ENCODE data around the gene DEFB124.

DNA sequence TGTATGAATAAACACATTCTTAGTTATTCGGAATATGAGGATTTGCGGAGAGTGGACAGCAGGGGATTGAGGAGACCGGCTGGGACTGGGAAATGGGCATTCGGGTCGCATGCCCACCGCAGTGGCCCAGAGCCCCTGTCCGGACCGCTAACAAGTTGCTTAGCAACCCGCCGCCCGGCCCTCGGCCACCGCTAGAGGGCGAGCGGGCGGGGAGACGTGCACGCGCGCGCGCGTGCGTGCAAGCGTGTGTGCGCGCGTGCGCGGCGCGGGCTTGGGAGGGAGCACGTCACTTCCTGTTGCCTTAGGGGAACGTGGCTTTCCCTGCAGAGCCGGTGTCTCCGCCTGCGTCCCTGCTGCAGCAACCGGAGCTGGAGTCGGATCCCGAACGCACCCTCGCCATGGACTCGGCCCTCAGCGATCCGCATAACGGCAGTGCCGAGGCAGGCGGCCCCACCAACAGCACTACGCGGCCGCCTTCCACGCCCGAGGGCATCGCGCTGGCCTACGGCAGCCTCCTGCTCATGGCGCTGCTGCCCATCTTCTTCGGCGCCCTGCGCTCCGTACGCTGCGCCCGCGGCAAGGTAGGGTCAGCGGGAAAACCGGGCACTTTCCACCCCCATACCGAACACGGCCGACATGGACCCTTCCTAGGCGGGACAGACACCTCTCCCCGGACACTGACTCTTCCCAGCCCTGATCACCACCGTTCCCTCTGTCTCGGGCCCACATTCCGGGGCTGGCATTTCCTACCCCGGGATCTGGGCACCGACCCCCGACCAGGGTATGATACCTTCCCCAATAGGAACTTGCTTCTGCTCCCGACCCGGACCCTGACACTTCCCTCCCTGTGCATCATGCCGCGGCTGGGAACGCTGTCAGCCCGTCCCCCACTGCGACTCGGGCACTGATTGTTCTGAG lies 39.5 kb upstream of the DEFB124 start, which contains the start of gene HM13:
- TF ChIP-seq, protein P1, sequence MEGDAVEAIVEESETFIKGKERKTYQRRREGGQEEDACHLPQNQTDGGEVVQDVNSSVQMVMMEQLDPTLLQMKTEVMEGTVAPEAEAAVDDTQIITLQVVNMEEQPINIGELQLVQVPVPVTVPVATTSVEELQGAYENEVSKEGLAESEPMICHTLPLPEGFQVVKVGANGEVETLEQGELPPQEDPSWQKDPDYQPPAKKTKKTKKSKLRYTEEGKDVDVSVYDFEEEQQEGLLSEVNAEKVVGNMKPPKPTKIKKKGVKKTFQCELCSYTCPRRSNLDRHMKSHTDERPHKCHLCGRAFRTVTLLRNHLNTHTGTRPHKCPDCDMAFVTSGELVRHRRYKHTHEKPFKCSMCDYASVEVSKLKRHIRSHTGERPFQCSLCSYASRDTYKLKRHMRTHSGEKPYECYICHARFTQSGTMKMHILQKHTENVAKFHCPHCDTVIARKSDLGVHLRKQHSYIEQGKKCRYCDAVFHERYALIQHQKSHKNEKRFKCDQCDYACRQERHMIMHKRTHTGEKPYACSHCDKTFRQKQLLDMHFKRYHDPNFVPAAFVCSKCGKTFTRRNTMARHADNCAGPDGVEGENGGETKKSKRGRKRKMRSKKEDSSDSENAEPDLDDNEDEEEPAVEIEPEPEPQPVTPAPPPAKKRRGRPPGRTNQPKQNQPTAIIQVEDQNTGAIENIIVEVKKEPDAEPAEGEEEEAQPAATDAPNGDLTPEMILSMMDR (IDR thresholded peaks at IDR 0.05) = peak; percentile 91
- TF ChIP-seq, protein P2, sequence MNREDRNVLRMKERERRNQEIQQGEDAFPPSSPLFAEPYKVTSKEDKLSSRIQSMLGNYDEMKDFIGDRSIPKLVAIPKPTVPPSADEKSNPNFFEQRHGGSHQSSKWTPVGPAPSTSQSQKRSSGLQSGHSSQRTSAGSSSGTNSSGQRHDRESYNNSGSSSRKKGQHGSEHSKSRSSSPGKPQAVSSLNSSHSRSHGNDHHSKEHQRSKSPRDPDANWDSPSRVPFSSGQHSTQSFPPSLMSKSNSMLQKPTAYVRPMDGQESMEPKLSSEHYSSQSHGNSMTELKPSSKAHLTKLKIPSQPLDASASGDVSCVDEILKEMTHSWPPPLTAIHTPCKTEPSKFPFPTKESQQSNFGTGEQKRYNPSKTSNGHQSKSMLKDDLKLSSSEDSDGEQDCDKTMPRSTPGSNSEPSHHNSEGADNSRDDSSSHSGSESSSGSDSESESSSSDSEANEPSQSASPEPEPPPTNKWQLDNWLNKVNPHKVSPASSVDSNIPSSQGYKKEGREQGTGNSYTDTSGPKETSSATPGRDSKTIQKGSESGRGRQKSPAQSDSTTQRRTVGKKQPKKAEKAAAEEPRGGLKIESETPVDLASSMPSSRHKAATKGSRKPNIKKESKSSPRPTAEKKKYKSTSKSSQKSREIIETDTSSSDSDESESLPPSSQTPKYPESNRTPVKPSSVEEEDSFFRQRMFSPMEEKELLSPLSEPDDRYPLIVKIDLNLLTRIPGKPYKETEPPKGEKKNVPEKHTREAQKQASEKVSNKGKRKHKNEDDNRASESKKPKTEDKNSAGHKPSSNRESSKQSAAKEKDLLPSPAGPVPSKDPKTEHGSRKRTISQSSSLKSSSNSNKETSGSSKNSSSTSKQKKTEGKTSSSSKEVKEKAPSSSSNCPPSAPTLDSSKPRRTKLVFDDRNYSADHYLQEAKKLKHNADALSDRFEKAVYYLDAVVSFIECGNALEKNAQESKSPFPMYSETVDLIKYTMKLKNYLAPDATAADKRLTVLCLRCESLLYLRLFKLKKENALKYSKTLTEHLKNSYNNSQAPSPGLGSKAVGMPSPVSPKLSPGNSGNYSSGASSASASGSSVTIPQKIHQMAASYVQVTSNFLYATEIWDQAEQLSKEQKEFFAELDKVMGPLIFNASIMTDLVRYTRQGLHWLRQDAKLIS (CRISPR knock-in tag; IDR thresholded peaks at IDR 0.05; ENCODE audit: borderline replicate concordance) = no peak
- 0 out of 2 replicates have a peak, but pooled peaks have one; percentile 27 for TF ChIP-seq TEAD4 (CRISPR knock-in tag; IDR thresholded peaks at IDR 0.05)
- TF ChIP-seq, protein P3, sequence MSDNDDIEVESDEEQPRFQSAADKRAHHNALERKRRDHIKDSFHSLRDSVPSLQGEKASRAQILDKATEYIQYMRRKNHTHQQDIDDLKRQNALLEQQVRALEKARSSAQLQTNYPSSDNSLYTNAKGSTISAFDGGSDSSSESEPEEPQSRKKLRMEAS (CRISPR knock-in tag; IDR thresholded peaks at IDR 0.05) = peak; percentile 93
- TF ChIP-seq, protein P4, sequence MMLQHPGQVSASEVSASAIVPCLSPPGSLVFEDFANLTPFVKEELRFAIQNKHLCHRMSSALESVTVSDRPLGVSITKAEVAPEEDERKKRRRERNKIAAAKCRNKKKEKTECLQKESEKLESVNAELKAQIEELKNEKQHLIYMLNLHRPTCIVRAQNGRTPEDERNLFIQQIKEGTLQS (CRISPR knock-in tag; conservative IDR thresholded peaks at IDR 0.05) = no peak
- no peak for TF ChIP-seq GRHL2 (CRISPR knock-in tag; IDR thresholded peaks at IDR 0.05; ENCODE audit: insufficient replicate concordance, severe bottlenecking)
- TF ChIP-seq, protein P5, sequence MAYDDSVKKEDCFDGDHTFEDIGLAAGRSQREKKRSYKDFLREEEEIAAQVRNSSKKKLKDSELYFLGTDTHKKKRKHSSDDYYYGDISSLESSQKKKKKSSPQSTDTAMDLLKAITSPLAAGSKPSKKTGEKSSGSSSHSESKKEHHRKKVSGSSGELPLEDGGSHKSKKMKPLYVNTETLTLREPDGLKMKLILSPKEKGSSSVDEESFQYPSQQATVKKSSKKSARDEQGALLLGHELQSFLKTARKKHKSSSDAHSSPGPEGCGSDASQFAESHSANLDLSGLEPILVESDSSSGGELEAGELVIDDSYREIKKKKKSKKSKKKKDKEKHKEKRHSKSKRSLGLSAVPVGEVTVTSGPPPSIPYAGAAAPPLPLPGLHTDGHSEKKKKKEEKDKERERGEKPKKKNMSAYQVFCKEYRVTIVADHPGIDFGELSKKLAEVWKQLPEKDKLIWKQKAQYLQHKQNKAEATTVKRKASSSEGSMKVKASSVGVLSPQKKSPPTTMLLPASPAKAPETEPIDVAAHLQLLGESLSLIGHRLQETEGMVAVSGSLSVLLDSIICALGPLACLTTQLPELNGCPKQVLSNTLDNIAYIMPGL (CRISPR knock-in tag; IDR thresholded peaks at IDR 0.05) = peak; percentile 82; the same call in 1 of the 2 replicates
- TF ChIP-seq, protein P6, sequence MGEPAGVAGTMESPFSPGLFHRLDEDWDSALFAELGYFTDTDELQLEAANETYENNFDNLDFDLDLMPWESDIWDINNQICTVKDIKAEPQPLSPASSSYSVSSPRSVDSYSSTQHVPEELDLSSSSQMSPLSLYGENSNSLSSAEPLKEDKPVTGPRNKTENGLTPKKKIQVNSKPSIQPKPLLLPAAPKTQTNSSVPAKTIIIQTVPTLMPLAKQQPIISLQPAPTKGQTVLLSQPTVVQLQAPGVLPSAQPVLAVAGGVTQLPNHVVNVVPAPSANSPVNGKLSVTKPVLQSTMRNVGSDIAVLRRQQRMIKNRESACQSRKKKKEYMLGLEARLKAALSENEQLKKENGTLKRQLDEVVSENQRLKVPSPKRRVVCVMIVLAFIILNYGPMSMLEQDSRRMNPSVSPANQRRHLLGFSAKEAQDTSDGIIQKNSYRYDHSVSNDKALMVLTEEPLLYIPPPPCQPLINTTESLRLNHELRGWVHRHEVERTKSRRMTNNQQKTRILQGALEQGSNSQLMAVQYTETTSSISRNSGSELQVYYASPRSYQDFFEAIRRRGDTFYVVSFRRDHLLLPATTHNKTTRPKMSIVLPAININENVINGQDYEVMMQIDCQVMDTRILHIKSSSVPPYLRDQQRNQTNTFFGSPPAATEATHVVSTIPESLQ (CRISPR knock-in tag; IDR thresholded peaks at IDR 0.05) = no peak; the same call in 1 of the 2 replicates
- TF ChIP-seq, protein P7, sequence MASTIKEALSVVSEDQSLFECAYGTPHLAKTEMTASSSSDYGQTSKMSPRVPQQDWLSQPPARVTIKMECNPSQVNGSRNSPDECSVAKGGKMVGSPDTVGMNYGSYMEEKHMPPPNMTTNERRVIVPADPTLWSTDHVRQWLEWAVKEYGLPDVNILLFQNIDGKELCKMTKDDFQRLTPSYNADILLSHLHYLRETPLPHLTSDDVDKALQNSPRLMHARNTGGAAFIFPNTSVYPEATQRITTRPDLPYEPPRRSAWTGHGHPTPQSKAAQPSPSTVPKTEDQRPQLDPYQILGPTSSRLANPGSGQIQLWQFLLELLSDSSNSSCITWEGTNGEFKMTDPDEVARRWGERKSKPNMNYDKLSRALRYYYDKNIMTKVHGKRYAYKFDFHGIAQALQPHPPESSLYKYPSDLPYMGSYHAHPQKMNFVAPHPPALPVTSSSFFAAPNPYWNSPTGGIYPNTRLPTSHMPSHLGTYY (CRISPR knock-in tag; IDR thresholded peaks at IDR 0.05) = peak; percentile 75; the same call in 1 of the 2 replicates
- TF ChIP-seq FOXP1 (CRISPR knock-in tag; IDR thresholded peaks at IDR 0.05; ENCODE audit: borderline replicate concordance) = no peak
- no peak for TF ChIP-seq NFYB (CRISPR knock-in tag; conservative IDR thresholded peaks at IDR 0.05; ENCODE audit: low read depth)

Measured in WTC11 (cell line).